GM12865 (cell line): ENCODE data around the gene PGM5.

Source experiments
- DNase-seq: peaks from one replicate; pipeline ENCODE4 v3.0.0; 2010; ENCODE audit warnings: low read depth
- H3K4me3 ChIP-seq: 2 replicates; pipeline ENCODE4 v1.5.1; 2011; ENCODE audit warnings: mild to moderate bottlenecking, low read depth, low read length, control low read depth
- CTCF ChIP-seq: IDR thresholded peaks from 2 replicates; pipeline ENCODE4 v1.5.1; 2011; ENCODE audit warnings: low read length, control low read depth, low read depth, inconsistent platforms; ENCODE audit not compliant: insufficient read depth; ENCODE audit errors: missing control alignments

Gene PGM5

DNA sequence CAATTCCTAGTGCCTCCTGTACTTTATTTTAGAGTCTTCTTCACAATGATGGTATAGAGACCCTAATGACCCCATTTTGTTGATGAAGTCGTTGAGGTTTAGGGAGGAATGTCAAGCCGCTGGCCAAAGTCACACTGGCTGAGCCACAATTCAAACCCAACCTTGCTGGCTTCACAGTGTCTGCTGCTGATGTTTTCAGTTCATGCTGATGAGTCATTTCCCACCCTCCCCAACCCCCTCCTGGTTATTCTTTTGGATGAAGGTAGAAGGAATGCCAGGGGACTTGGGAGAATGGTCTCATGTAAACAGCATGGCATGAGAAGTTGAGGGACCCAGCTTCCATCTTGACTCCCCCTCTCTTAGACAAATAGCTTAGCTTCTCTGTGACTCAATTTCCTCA, 115.7 kb downstream of the PGM5 start:
- DNase-seq, result no peak
- H3K4me3 ChIP-seq, result no peak overlapping the region
- TF ChIP-seq CTCF, result no peak

DNA sequence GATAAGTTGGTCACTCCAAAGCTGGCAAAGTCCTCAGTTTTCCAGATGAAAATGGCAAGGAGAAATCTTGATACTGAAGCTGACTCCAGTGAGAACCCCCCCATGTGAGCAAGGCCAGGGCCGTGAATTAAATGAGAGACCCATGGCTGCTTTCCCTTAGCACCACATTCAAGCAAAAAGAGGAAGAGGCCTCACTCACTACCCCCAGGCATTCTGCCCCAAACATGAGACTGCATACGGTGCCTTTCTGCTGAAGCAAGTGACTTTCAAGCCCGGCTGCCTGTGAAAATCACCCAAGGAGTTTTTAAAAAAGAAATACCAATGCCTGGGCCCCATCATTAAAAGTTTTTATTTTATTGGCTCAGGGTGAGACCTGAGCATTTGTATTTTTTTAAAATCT, 117.4 kb downstream of the PGM5 start:
- no peak for TF ChIP-seq CTCF
- no peak for DNase-seq
- no peak overlapping the region for H3K4me3 ChIP-seq

- no peak for DNase-seq
- H3K4me3 ChIP-seq, result no peak overlapping the region
- no peak for TF ChIP-seq CTCF
Measured at GRCh38 chr9:68476422-68476821, 120.0 kb downstream of the PGM5 start.

DNA sequence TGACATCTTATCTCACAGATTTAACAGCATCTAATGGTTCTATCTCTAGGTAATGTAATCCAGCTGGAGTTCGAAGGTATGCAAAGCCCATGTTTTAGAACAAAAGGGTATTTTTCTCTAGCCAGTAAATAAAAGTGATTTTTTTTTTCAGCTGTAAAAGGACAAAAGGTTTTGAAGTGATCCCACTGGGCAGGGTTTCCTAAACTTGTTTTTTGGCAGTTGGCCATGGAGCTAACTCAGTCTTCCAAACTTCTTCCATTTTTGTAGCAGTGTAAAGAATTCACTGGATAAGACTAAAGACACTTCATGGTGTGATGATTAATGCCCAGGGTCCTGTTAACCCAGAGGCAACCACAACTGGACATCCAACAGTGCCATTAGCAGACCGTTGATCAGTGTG, 120.4 kb downstream of the PGM5 start:
- TF ChIP-seq CTCF, result no peak
- no peak overlapping the region for H3K4me3 ChIP-seq
- DNase-seq, result no peak

DNA sequence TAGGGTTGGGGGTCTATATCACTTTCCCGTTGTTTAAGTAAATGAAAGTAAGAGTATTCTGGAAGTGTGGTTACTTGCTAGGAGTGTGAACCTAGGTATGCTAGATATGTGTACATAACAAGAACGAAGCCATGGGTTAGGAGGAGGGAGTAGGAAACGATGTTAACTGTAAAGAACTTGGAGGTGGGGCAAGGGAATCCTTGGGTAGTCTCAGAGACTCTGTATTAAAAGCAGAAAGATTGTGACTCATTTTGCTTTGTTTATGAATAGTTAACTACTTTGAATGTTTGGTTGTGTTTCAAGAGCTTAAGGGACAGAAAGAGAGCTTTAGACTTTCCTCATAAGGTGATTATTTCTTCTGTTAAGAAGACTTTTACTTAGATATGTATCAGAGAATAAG, 124.4 kb downstream of the PGM5 start:
- TF ChIP-seq CTCF, result no peak
- DNase-seq, result no peak
- no peak overlapping the region for H3K4me3 ChIP-seq

- no peak for TF ChIP-seq CTCF
- no peak overlapping the region for H3K4me3 ChIP-seq
- DNase-seq, result no peak
Measured at GRCh38 chr9:68482548-68482947, 126.1 kb downstream of the PGM5 start.

DNA sequence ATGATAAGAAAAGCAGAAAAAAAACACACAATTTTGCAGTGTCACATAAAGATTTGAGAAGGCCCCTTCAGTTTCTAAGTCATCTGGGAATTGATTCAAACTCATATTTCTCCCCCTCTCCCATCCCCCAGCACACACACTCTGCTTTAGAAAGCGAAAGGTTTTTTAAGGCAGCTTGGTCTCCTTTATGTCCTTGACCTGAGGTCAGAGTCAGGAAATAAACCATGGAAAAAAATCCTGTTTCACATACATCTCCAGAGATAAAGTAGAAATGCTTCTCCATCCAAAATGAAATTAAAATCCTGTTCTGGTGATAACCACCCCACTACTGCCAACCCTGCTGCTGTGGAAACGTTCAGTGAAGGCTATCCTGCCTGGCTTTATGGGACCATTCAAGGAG, 131.7 kb downstream of the PGM5 start:
- H3K4me3 ChIP-seq, result no peak overlapping the region
- no peak for DNase-seq
- no peak for TF ChIP-seq CTCF
